C4-2B (cell line): ENCODE results near the gene KCNMA1.

Experiments used
- ZFX ChIP-seq: fragments of 450-650 bp; IDR thresholded peaks from 2 replicates; pipeline ENCODE4 v1.6.1; 2017
- TF ChIP-seq, protein P1 (sequence below): fragments of 450-650 bp; conservative IDR thresholded peaks from 2 replicates; pipeline ENCODE4 v1.5.1; 2017; ENCODE audit warnings: mild to moderate bottlenecking

GRCh38 chr10:77680811-77681210, 43.2 kb upstream of the KCNMA1 start:
- no peak for TF ChIP-seq ZFX
- TF ChIP-seq, protein P1, sequence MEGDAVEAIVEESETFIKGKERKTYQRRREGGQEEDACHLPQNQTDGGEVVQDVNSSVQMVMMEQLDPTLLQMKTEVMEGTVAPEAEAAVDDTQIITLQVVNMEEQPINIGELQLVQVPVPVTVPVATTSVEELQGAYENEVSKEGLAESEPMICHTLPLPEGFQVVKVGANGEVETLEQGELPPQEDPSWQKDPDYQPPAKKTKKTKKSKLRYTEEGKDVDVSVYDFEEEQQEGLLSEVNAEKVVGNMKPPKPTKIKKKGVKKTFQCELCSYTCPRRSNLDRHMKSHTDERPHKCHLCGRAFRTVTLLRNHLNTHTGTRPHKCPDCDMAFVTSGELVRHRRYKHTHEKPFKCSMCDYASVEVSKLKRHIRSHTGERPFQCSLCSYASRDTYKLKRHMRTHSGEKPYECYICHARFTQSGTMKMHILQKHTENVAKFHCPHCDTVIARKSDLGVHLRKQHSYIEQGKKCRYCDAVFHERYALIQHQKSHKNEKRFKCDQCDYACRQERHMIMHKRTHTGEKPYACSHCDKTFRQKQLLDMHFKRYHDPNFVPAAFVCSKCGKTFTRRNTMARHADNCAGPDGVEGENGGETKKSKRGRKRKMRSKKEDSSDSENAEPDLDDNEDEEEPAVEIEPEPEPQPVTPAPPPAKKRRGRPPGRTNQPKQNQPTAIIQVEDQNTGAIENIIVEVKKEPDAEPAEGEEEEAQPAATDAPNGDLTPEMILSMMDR: no peak
